VCaP (cell line): ENCODE data around the gene EGLN1.
"Not testable (repeated sequence)": the region's sequence is repeated elsewhere in the genome, so short reads cannot be mapped to it uniquely, and the experiment has no call there.

Source experiments
- H3K27ac ChIP-seq: fragments of 450-650 bp; 2 replicates; pipeline ENCODE4 v1.5.1; 2017
- TF ChIP-seq, protein P1 (sequence below): fragments of 450-650 bp; conservative IDR thresholded peaks from 2 replicates; pipeline ENCODE4 v1.5.1; 2017; ENCODE audit warnings: mild to moderate bottlenecking, moderate library complexity

EGLN1 gene

DNA sequence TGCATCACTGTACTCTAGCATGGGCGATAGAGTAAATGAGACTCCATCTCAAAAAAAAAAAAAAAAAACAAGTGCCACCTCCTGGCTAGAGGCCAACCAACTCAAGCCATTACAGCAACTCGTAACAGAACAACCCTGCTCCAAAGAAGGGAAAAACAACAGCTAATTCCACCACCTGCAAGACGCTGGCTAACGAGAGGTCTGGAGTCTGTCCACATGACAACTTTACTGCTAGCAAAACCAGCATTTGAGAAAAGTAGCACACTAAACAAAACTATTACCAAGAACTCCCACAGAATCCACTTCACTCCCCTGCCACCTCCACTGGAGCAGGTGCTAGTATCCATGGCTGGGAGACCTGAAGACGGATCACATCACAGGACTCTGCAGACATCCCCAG lies 24.1 kb upstream of the EGLN1 start:
- TF ChIP-seq, protein P1, sequence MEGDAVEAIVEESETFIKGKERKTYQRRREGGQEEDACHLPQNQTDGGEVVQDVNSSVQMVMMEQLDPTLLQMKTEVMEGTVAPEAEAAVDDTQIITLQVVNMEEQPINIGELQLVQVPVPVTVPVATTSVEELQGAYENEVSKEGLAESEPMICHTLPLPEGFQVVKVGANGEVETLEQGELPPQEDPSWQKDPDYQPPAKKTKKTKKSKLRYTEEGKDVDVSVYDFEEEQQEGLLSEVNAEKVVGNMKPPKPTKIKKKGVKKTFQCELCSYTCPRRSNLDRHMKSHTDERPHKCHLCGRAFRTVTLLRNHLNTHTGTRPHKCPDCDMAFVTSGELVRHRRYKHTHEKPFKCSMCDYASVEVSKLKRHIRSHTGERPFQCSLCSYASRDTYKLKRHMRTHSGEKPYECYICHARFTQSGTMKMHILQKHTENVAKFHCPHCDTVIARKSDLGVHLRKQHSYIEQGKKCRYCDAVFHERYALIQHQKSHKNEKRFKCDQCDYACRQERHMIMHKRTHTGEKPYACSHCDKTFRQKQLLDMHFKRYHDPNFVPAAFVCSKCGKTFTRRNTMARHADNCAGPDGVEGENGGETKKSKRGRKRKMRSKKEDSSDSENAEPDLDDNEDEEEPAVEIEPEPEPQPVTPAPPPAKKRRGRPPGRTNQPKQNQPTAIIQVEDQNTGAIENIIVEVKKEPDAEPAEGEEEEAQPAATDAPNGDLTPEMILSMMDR: no peak
- H3K27ac ChIP-seq: no peak overlapping the region

GRCh38 chr1:231444059-231444458 lies 22.0 kb upstream of the EGLN1 start:
- TF ChIP-seq, protein P1: no peak
- no peak overlapping the region for H3K27ac ChIP-seq

GRCh38 chr1:231443363-231443762 lies 21.3 kb upstream of the EGLN1 start:
- H3K27ac ChIP-seq: no peak overlapping the region
- TF ChIP-seq, protein P1: no peak

DNA sequence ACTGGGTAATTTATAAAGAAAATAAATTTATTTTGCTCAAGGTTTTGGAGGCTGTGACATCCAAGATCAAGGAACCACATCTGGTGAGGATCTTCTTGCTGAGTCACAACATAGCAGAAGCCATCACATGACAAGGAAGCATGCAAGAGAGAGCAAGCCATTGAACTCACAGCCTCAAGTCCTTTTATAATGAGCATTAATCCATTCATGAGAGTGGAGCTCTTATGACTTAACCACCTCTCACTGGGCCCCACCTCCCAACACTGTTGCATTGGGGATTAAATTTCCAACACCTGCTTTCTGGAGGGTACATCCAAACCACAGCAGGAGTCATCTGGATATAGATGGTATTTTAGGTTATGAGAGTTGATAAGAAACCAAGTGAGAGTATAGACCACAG lies 20.6 kb upstream of the EGLN1 start:
- TF ChIP-seq, protein P1: no peak
- H3K27ac ChIP-seq: no peak overlapping the region

- TF ChIP-seq, protein P1: no peak
- H3K27ac ChIP-seq: no peak overlapping the region
Measured at GRCh38 chr1:231432996-231433395, 10.9 kb upstream of the EGLN1 start.

DNA sequence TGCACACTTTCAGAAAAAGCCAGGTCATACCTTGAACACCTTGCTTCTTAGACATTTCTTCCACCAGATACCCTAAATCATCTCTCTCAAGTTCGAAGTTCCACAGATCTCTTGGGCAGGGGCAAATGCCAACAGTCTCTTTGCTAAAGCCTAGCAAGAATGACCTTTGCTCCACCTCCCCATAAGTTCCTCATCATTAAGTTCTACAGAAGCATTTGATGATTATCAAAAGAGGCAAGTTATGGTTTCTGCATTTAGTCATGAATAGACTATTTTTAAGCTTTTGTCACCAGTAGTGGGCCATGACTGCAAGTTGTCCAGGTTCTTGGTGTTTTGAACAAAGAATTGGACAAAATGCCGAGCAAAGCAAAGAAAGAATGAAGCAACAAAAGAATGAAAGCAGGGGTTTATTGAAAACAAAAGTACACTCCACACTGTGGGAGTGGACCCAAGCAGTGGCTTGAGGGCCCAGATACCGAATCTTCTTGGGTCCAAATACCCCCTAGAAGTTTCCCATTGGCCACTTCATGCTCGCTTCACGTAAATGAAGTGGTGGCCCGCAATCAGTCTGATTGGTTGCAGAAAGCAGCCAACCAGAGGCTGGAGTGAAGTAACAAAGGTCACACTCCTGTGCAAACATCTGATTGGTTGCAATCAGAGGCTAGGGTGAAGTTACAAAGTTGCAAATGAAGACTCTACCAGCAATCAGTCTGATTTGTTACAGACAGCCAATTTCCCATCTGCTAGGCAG lies 9.8 kb upstream of the EGLN1 start:
- TF ChIP-seq, protein P1: no peak
- no peak overlapping the region for H3K27ac ChIP-seq

GRCh38 chr1:231430678-231431352 lies 8.7 kb upstream of the EGLN1 start:
- not testable (repeated sequence) for H3K27ac ChIP-seq

- TF ChIP-seq, protein P1: no peak
- H3K27ac ChIP-seq: no peak overlapping the region
Measured at GRCh38 chr1:231428377-231428776, 6.3 kb upstream of the EGLN1 start.
